ENCODE data around the gene AP5Z1.
A peak's percentile ranks its signal among the peaks of the same experiment; 100 is the strongest.

Gene AP5Z1

DNA sequence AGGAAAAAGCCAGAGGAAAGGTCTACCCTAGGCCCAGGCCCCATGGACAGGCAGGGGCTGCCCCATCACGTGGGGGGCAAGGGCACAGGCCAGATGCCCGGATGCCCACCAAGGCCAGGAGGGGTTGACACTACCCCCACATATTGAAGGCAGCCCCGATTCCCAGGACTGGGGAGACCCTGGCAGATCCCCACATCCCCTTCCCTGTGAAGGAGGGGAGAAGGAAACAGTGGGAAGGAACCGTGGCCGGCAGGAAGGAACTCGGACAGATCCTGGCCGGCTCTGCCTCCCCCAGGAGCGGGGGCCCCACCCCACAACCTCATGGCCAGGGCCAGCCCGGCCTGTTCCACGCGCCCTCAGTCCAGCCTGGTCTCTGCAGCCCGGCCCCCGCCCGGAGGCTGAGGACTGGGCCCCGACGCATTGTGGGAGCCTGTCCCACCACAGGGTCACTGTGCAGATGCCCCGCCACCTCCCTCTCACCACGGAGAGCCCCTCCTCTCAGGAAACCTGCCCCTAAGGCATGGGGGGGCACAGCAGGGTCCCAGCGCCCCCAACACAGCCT, 45.1 kb downstream of the AP5Z1 start:
- no peaks in the 10 kb centered on the region for H3K9me3 ChIP-seq (ENCODE audit: control insufficient read depth, low read length)
- H3K36me3 ChIP-seq (ENCODE audit: control insufficient read depth, insufficient read depth, low read length): no peaks in the 10 kb centered on the region
- no peaks in the 10 kb centered on the region for H3K27me3 ChIP-seq (replicated peaks; ENCODE audit: control insufficient read depth, insufficient read depth, low read length, poor library complexity, severe bottlenecking)
- H3K27ac ChIP-seq (ENCODE audit: insufficient read depth, low read length, poor library complexity, severe bottlenecking): no peak overlapping the region
- H3K4me1 ChIP-seq (ENCODE audit: control insufficient read depth, insufficient read depth, low read length, poor library complexity, severe bottlenecking): no peaks in the 10 kb centered on the region
- no peak for DNase-seq
- no peak overlapping the region for H3K4me3 ChIP-seq (ENCODE audit: insufficient read depth, low read depth, low read length, poor library complexity, severe bottlenecking)

DNA sequence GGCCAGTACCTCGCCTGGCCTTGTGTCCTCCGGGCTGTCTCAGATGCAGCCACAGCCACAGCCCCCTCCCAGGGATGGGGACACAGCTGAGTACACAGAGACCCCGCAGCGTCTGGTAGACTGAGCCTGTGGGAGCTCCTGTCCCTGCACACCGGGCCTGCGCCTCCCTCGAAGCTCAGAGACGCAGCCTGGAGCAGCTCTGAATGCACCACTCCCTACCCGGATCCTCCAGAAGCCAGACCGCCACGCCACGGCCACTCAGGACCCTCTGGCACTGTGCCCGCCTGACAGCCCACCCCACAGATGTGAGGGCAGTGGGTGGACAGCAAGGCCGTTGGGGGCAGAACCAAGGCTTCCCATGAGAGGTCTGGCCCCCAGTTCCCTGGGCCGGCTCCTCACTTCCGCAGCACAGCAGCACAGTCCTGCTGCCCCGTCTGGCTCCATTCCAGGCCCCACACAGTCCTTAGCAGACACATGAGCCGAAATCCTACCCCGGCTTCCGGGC, 45.6 kb downstream of the AP5Z1 start:
- Histone ChIP-seq H3K27ac (ENCODE audit: insufficient read depth, low read length, poor library complexity, severe bottlenecking) (no peak overlapping the region), H3K9me3 (ENCODE audit: control insufficient read depth, low read length) (no peaks in the 10 kb centered on the region)
- no peak for DNase-seq

DNA sequence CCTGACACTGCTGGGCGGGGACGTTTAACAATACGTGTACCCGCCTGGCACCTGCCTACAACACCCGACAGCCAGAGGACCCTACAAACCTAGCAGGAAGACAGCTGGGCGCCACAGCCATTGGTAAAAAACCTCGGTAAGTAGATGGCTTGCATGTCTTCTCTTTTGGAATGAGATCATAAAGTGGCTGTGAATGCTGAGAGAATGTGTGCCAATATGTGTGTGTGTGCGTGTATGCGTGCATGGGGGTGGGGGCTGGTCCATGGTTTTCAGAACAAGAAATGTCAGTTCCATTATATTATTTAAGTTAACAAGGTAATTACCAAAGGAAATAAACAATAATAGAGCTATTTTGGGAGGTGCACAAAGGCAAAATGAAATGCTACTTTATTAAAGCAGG, 47.3 kb downstream of the AP5Z1 start:
- no peaks in the 10 kb centered on the region for H3K27me3 ChIP-seq (replicated peaks; ENCODE audit: control insufficient read depth, insufficient read depth, low read length, poor library complexity, severe bottlenecking)
- no peaks in the 10 kb centered on the region for H3K4me1 ChIP-seq (ENCODE audit: control insufficient read depth, insufficient read depth, low read length, poor library complexity, severe bottlenecking)
- DNase-seq: no peak
- H3K9me3 ChIP-seq (ENCODE audit: control insufficient read depth, low read length): no peaks in the 10 kb centered on the region
- H3K27ac ChIP-seq (ENCODE audit: insufficient read depth, low read length, poor library complexity, severe bottlenecking): no peak overlapping the region
- no peaks in the 10 kb centered on the region for H3K36me3 ChIP-seq (ENCODE audit: control insufficient read depth, insufficient read depth, low read length)
- H3K4me3 ChIP-seq (ENCODE audit: insufficient read depth, low read depth, low read length, poor library complexity, severe bottlenecking): no peak overlapping the region

More for the DNA sequence above, 45.6 kb downstream of the AP5Z1 start:
- H3K4me1 ChIP-seq (ENCODE audit: control insufficient read depth, insufficient read depth, low read length, poor library complexity, severe bottlenecking): no peaks in the 10 kb centered on the region
- H3K4me3 ChIP-seq (ENCODE audit: insufficient read depth, low read depth, low read length, poor library complexity, severe bottlenecking): no peak overlapping the region
- H3K36me3 ChIP-seq (ENCODE audit: control insufficient read depth, insufficient read depth, low read length): no peaks in the 10 kb centered on the region
- H3K27me3 ChIP-seq (replicated peaks; ENCODE audit: control insufficient read depth, insufficient read depth, low read length, poor library complexity, severe bottlenecking): no peaks in the 10 kb centered on the region

DNA sequence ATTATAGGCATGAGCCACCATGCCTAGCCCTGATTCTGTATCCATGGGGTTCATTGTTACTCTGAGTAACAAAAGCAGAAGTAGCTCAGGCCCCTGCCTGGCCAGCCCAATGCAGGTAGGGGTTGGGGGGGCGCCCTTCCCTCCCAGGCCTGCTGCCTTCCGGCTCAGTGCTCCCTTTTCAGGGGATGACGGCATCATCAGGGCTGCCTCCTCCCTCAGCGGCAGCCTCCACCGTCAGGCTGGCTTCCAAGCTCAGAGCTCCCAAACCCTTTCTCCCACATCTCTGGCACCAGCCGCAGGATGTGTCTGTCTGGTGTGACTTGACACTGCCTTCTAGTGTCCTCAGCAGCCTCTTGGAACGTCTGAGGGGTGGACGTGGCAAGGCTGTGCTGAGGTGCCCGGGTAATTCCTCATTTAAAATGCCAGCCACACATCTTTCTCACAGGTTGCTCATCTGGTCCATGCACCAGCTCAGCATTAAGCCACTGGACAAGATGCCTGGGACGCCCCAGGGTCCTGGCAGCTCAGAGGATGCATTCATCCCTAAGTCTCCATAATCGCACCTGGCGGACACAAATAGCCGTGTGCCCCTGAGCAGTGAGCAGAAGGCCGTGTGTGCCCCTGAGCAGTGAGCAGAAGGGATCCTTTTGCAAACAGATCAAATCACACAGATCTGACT, 48.2 kb downstream of the AP5Z1 start:
- H3K4me3 ChIP-seq (ENCODE audit: insufficient read depth, low read depth, low read length, poor library complexity, severe bottlenecking): no peak overlapping the region
- no peaks in the 10 kb centered on the region for H3K27me3 ChIP-seq (replicated peaks; ENCODE audit: control insufficient read depth, insufficient read depth, low read length, poor library complexity, severe bottlenecking)
- H3K36me3 ChIP-seq (ENCODE audit: control insufficient read depth, insufficient read depth, low read length): no peaks in the 10 kb centered on the region
- DNase-seq: no peak
- no peaks in the 10 kb centered on the region for H3K9me3 ChIP-seq (ENCODE audit: control insufficient read depth, low read length)
- no peaks in the 10 kb centered on the region for H3K4me1 ChIP-seq (ENCODE audit: control insufficient read depth, insufficient read depth, low read length, poor library complexity, severe bottlenecking)
- no peak overlapping the region for H3K27ac ChIP-seq (ENCODE audit: insufficient read depth, low read length, poor library complexity, severe bottlenecking)

DNA sequence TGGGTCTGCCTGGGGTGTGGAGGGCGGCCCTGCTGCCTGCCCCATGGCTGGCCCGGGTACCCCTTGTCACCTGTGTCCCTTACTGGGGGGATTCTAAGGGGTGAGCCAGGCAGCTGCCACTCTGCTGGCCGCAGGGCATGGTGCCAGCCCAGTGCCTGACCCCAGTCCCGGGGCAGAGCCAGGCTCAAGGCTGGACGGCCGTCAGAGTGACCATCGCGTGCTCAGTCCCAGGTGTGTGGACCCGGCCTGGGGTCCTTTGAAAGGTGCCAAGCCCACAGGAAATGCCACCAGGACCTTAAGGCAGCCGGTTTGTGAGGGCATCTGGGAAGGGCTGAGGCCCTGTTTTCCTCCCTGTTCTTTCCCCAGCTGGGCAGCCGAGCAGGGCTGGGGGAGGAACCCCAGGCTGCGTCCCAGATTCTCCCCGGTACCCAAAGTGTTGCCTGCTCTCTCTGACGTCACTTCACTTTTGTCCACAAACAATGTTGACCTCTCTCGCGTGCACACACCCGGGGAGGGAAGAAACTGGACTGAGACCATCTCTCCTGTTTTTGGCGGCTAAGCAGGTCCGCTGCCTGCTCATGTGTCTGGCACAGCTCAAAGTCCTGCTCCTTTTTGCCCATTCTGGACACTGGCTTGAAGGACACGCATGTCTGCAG, 48.8 kb downstream of the AP5Z1 start:
- DNase-seq: no peak
- no peak overlapping the region for H3K27ac ChIP-seq (ENCODE audit: insufficient read depth, low read length, poor library complexity, severe bottlenecking)
- no peaks in the 10 kb centered on the region for H3K4me1 ChIP-seq (ENCODE audit: control insufficient read depth, insufficient read depth, low read length, poor library complexity, severe bottlenecking)
- H3K36me3 ChIP-seq (ENCODE audit: control insufficient read depth, insufficient read depth, low read length): no peaks in the 10 kb centered on the region
- H3K4me3 ChIP-seq (ENCODE audit: insufficient read depth, low read depth, low read length, poor library complexity, severe bottlenecking): no peak overlapping the region
- H3K27me3 ChIP-seq (replicated peaks; ENCODE audit: control insufficient read depth, insufficient read depth, low read length, poor library complexity, severe bottlenecking): no peaks in the 10 kb centered on the region
- no peaks in the 10 kb centered on the region for H3K9me3 ChIP-seq (ENCODE audit: control insufficient read depth, low read length)

DNA sequence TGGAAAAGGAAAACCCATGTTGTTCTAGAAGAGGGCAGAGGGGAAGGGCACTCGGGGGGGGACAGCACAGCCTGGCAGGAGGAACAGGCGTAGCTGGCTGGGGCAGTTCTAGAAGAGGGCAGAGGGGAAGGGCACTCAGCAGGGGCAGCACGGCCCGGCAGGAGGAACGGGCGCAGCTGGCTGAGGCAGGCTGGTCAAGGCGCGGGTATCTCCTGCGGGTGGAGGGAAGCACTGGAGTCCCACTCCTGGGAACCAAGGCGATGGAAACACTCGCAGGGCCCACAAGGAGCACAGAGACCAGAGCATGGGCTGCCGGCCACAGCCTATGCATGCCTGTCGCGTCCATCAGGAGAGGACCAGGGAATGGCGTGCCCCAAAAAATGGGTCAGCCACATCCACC, 49.7 kb downstream of the AP5Z1 start:
- no peak overlapping the region for H3K27ac ChIP-seq (ENCODE audit: insufficient read depth, low read length, poor library complexity, severe bottlenecking)
- no peak overlapping the region for H3K4me3 ChIP-seq (ENCODE audit: insufficient read depth, low read depth, low read length, poor library complexity, severe bottlenecking)
- no peak for DNase-seq
- H3K27me3 ChIP-seq (replicated peaks; ENCODE audit: control insufficient read depth, insufficient read depth, low read length, poor library complexity, severe bottlenecking): no peaks in the 10 kb centered on the region
- no peaks in the 10 kb centered on the region for H3K9me3 ChIP-seq (ENCODE audit: control insufficient read depth, low read length)
- H3K36me3 ChIP-seq (ENCODE audit: control insufficient read depth, insufficient read depth, low read length): no peaks in the 10 kb centered on the region
- H3K4me1 ChIP-seq (ENCODE audit: control insufficient read depth, insufficient read depth, low read length, poor library complexity, severe bottlenecking): no peaks in the 10 kb centered on the region

DNA sequence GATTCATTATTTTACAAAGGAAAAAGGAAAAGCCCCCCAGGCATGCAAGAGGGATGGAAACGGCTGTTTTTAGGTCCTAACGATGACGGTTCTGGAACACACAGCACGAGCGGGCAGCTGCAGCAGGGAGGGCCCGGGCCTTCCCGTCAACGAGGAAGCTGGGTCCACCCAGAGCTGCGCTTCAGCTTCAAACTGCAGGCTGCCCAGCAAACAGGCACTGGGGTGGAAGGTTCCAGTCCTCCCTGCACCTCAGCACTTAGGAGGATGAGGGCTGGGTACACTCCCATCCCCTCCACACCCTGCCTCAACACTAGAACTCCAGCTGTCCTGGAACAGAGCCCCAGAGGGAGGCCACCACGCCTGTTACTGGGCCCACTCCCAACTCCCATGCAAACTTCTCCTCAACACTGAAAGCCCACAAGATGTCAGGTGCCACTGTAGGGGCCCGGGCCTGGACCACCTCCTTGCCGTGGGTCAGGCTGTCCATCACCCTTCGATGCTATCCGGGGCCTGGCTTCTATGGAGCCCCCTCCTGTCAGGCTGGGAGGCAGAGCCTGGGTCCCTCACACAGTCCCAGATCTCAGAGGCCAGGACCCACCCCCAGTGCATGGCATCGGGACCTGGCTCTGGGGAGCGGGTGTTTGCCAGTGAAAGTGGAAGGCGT, 53.4 kb downstream of the AP5Z1 start:
- Histone ChIP-seq H3K9me3 (ENCODE audit: control insufficient read depth, low read length) (no peaks in the 10 kb centered on the region), H3K27ac (ENCODE audit: insufficient read depth, low read length, poor library complexity, severe bottlenecking) (no peak overlapping the region), H3K4me1 (ENCODE audit: control insufficient read depth, insufficient read depth, low read length, poor library complexity, severe bottlenecking) (no peaks in the 10 kb centered on the region), H3K36me3 (ENCODE audit: control insufficient read depth, insufficient read depth, low read length) (no peaks in the 10 kb centered on the region), H3K4me3 (ENCODE audit: insufficient read depth, low read depth, low read length, poor library complexity, severe bottlenecking) (no peak overlapping the region), H3K27me3 (replicated peaks; ENCODE audit: control insufficient read depth, insufficient read depth, low read length, poor library complexity, severe bottlenecking) (no peaks in the 10 kb centered on the region)
- no peak for DNase-seq

DNA sequence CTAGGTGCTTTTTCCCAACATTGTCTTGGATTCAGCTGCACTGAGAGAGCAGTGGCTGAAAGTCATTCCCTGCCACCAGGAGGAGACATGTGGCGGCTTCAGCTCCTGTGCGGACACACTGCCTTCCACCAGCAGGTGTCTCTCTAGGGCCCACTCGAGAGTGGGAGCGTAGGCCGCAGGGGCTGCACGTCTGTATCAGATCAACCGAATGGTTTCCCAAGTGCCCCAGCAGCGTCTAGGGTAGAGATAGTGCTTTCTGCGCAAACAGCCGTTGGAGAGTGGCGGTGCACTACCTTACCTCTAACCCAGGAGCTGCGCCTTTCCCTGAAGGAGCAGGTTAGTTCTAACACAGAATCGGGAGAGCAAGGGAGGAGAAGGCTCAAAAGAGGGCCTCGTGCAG, 54.8 kb downstream of the AP5Z1 start:
- H3K36me3 ChIP-seq (ENCODE audit: control insufficient read depth, insufficient read depth, low read length): no peaks in the 10 kb centered on the region
- no peaks in the 10 kb centered on the region for H3K4me1 ChIP-seq (ENCODE audit: control insufficient read depth, insufficient read depth, low read length, poor library complexity, severe bottlenecking)
- DNase-seq: peak in 2 of 3 donors; percentile 9 to 26

DNA sequence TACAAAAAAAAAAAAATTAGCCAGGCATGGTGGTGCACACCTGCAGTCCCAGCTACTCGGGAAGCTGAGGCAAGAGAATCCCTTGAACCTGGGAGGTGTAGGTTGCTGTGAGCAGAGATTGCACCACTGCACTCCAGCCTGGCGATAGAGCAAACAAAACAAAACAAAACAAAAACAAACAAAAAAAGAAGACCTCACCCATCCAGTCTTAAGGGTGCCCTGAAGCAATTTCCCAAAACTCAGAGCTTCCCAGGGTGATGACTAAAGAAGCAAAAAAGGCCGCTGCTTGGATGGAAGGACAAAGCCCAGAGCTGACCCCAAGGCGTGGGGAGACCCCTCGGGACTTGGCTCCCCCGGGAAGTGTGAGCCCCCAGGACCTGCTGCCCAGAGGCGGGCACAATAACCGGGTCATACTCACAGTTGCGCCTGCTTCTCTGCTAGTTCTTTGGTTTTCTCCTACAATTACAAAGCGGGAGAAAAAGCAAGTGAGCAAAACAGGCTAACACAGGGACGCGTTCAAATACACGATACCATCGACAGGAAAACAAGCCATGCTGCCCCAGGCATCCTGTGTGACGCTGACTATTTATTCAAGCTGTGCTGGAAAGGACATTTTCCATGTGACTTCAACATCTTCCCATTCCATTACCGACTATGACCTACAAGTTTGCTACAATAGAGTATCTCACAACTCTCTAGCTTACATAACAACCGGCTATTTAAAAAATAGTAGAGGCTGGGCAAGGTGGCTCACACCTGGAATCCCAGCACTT, 56.5 kb downstream of the AP5Z1 start:
- Histone ChIP-seq H3K4me1 (ENCODE audit: control insufficient read depth, insufficient read depth, low read length, poor library complexity, severe bottlenecking) (no peaks in the 10 kb centered on the region), H3K27me3 (replicated peaks; ENCODE audit: control insufficient read depth, insufficient read depth, low read length, poor library complexity, severe bottlenecking) (no peaks in the 10 kb centered on the region), H3K36me3 (ENCODE audit: control insufficient read depth, insufficient read depth, low read length) (no peaks in the 10 kb centered on the region), H3K4me3 (ENCODE audit: insufficient read depth, low read depth, low read length, poor library complexity, severe bottlenecking) (no peak overlapping the region), H3K9me3 (ENCODE audit: control insufficient read depth, low read length) (no peaks in the 10 kb centered on the region), H3K27ac (ENCODE audit: insufficient read depth, low read length, poor library complexity, severe bottlenecking) (no peak overlapping the region)
- no peak for DNase-seq

More for the DNA sequence above, 54.8 kb downstream of the AP5Z1 start:
- Histone ChIP-seq H3K27ac (ENCODE audit: insufficient read depth, low read length, poor library complexity, severe bottlenecking) (no peak overlapping the region), H3K4me3 (ENCODE audit: insufficient read depth, low read depth, low read length, poor library complexity, severe bottlenecking) (no peak overlapping the region), H3K27me3 (replicated peaks; ENCODE audit: control insufficient read depth, insufficient read depth, low read length, poor library complexity, severe bottlenecking) (no peaks in the 10 kb centered on the region), H3K9me3 (ENCODE audit: control insufficient read depth, low read length) (no peaks in the 10 kb centered on the region)

Measured in effector memory CD4-positive, alpha-beta T cell (primary cell).